Esophagus squamous epithelium (tissue), 5 donors: ENCODE results near the gene SDK2. TPM values are rescaled to one million over a fixed set of nuclear protein-coding genes. Genes with fewer than 3 reads are reported as not detected.

ENCODE experiments used
- DNase-seq: peaks from one replicate; lab custom pipeline; 2025; lab: John Stamatoyannopoulos, UW
- H3K27ac ChIP-seq, 4 donors: fragments of 200-600 bp; sonication (generic); one replicate each; pipeline ENCODE4 v1.5.1; 2016 to 2019; ENCODE audit warnings: mild to moderate bottlenecking in 1 of 4
- H3K27me3 ChIP-seq, 4 donors: fragments of 200-600 bp; sonication (generic); 1 replicate in 3 of 4; 2 replicates in 1 of 4; pipeline versions ENCODE4 v1.5.1 to v1.6.0; 2017 to 2021; ENCODE audit warnings: antibody characterized with exemption in 1 of 4
- H3K36me3 ChIP-seq, 3 donors: fragments of 200-600 bp; sonication (generic); one replicate each; pipeline ENCODE4 v1.5.1; 2016 to 2019
- H3K4me1 ChIP-seq, 3 donors: fragments of 200-600 bp; sonication (generic); one replicate each; pipeline ENCODE4 v1.5.1; 2017 to 2019
- H3K4me3 ChIP-seq, 4 donors: fragments of 200-600 bp; sonication (generic); 1 replicate in 3 of 4; 2 replicates in 1 of 4; pipeline ENCODE4 v1.5.1; 2016 to 2019; ENCODE audit warnings: mild to moderate bottlenecking in 2 of 4, moderate library complexity in 1 of 4
- H3K9me3 ChIP-seq, 3 donors: fragments of 200-600 bp; sonication (generic); one replicate each; pipeline ENCODE4 v1.5.1; 2016 to 2019
- POLR2A ChIP-seq, 4 donors: fragments of 450-650 bp; IDR thresholded peaks; one replicate each; pipeline ENCODE4 v1.6.1; 2017; ENCODE audit warnings: antibody characterized with exemption in 4 of 4, mild to moderate bottlenecking in 4 of 4, moderate library complexity in 3 of 4
- WGBS, 2 donors: methylation state at CpG; one replicate each; pipeline ENCODE4 v1.1.5; 2018; 5-methylcytosine and 5-hydroxymethylcytosine counted together
- intact Hi-C: fragments of 100-400 bp; cut with DNase I; formaldehyde crosslinking; loops from one replicate; pipeline ENCODE4 v1.15.0; 2022
- total RNA-seq, 4 donors: library from RNA; depleted of rRNA; stranded (reverse); fragments of >200 nt; gene quantifications; one replicate each; pipeline ENCODE4 v1.1.0, GENCODE V29; 2016
- TF ChIP-seq, protein P1 (sequence below), 6 experiments: fragments of 450-650 bp in 4 of 6; fragments of 200-600 bp in 2 of 6; sonication (generic) in 2 of 6; IDR thresholded peaks; one replicate each; pipeline ENCODE4 v1.5.1; 2016 to 2019; ENCODE audit warnings: antibody characterized with exemption in 6 of 6, mild to moderate bottlenecking in 4 of 6, moderate library complexity in 4 of 6
- donor health status: DM: yes; HTN: yes; CAD: no.

SDK2 gene
- total RNA-seq, 4 donors from 2014 or later: 1.7 to 5.5 (median 2.4) TPM

- Histone ChIP-seq H3K27me3 (no peaks in the 10 kb centered on the region), H3K4me3 (peak overlapping the region in 3 of 4 donors; percentile 39 to 64 (median 41)), H3K27ac (peak overlapping the region; percentile 82 to 100 (median 96)), H3K9me3 (no peaks in the 10 kb centered on the region), H3K4me1 (peaks cover 41 to 99% (median 74%) of the 10 kb centered on the region in 3 donors), H3K36me3 (no peaks in the 10 kb centered on the region)
- DNase-seq: no peak
- intact Hi-C loops: no loop called here
- TF ChIP-seq POLR2A (IDR thresholded peaks at IDR 0.05): no peak
- 60 to 68% methylated on average over 2 to 4 of the region's 8 CpGs for WGBS, 2 donors
Observed at GRCh38 chr17:73304438-73304837, 339.8 kb downstream of the SDK2 start.

GRCh38 chr17:73302189-73302588 is 342.1 kb downstream of the SDK2 start:
- intact Hi-C loops: no loop called here
- 33 to 42% methylated on average over 3 of the region's 3 CpGs for WGBS, 2 donors

GRCh38 chr17:73301369-73301768 is 342.9 kb downstream of the SDK2 start:
- 75 to 78% methylated on average over 2 of the region's 2 CpGs for WGBS, 2 donors
- Histone ChIP-seq H3K4me3 (no peak overlapping the region), H3K27me3 (no peaks in the 10 kb centered on the region), H3K36me3 (no peaks in the 10 kb centered on the region), H3K27ac (peak overlapping the region in 1 of 4 donors; percentile 25), H3K9me3 (no peaks in the 10 kb centered on the region), H3K4me1 (peaks cover 22 to 93% (median 49%) of the 10 kb centered on the region in 3 donors)
- no peak for DNase-seq
- intact Hi-C loops: no loop called here
- TF ChIP-seq, protein P1, sequence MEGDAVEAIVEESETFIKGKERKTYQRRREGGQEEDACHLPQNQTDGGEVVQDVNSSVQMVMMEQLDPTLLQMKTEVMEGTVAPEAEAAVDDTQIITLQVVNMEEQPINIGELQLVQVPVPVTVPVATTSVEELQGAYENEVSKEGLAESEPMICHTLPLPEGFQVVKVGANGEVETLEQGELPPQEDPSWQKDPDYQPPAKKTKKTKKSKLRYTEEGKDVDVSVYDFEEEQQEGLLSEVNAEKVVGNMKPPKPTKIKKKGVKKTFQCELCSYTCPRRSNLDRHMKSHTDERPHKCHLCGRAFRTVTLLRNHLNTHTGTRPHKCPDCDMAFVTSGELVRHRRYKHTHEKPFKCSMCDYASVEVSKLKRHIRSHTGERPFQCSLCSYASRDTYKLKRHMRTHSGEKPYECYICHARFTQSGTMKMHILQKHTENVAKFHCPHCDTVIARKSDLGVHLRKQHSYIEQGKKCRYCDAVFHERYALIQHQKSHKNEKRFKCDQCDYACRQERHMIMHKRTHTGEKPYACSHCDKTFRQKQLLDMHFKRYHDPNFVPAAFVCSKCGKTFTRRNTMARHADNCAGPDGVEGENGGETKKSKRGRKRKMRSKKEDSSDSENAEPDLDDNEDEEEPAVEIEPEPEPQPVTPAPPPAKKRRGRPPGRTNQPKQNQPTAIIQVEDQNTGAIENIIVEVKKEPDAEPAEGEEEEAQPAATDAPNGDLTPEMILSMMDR (IDR thresholded peaks at IDR 0.05): no peak

More at GRCh38 chr17:73302189-73302588, 342.1 kb downstream of the SDK2 start:
- Histone ChIP-seq H3K36me3 (no peaks in the 10 kb centered on the region), H3K4me3 (no peak overlapping the region), H3K9me3 (no peaks in the 10 kb centered on the region), H3K4me1 (peaks cover 29 to 97% (median 57%) of the 10 kb centered on the region in 3 donors), H3K27ac (peak overlapping the region in 2 of 4 donors; percentile 9 to 19), H3K27me3 (no peaks in the 10 kb centered on the region)
- DNase-seq: no peak
- no peak for TF ChIP-seq POLR2A (IDR thresholded peaks at IDR 0.05)
- TF ChIP-seq, protein P1 (IDR thresholded peaks at IDR 0.05): no peak

DNA sequence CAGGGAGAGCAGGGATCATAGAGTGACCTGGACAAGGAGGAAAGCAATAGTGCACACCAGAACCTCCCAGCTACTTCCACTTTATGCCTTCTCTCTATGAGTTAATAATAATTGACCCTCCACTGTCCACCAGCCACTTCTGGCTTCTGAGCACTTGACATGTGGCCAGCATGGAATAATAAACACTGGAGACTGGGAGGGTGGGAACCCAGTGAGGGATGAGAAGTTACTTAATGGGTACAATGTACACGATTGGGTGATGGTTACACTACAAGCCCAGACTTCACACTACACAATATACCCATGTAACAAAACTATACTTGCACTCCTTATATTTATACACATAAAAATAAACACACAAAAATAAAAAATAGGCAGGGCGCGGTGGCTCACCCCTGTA is 343.9 kb downstream of the SDK2 start:
- intact Hi-C loops: no loop called here
- WGBS, 2 donors: 62 to 64% methylated on average over 3 of the region's 3 CpGs
- peak overlapping the region in 3 of 4 donors; percentile 34 to 51 (median 45) for H3K27ac ChIP-seq
- H3K36me3 ChIP-seq: no peaks in the 10 kb centered on the region
- no peaks in the 10 kb centered on the region for H3K9me3 ChIP-seq
- peaks cover 12 to 93% (median 40%) of the 10 kb centered on the region in 3 donors for H3K4me1 ChIP-seq
- TF ChIP-seq, protein P1 (IDR thresholded peaks at IDR 0.05): no peak
- no peak for TF ChIP-seq POLR2A (IDR thresholded peaks at IDR 0.05)
- no peak overlapping the region for H3K4me3 ChIP-seq
- DNase-seq: no peak
- H3K27me3 ChIP-seq: no peaks in the 10 kb centered on the region

- 58 to 68% methylated on average over 14 to 15 of the region's 15 CpGs for WGBS, 2 donors
- H3K27ac ChIP-seq: peak overlapping the region in 3 of 4 donors; percentile 2 to 48 (median 34)
Observed at GRCh38 chr17:73297934-73298861, 346.0 kb downstream of the SDK2 start.

More at GRCh38 chr17:73297934-73298861, 346.0 kb downstream of the SDK2 start:
- Histone ChIP-seq H3K9me3 (no peaks in the 10 kb centered on the region), H3K4me3 (peak overlapping the region in 1 of 4 donors; percentile 12), H3K4me1 (peaks cover 8 to 93% (median 49%) of the 10 kb centered on the region in 3 donors), H3K36me3 (peaks cover 0 to 8% (median 0%) of the 10 kb centered on the region in 3 donors), H3K27me3 (no peaks in the 10 kb centered on the region)
- intact Hi-C loops: no loop called here
- no peak for DNase-seq
- TF ChIP-seq, protein P1 (IDR thresholded peaks at IDR 0.05): no peak
- TF ChIP-seq POLR2A (IDR thresholded peaks at IDR 0.05): no peak
